Smooth muscle cell (in vitro differentiated cells): ENCODE data around the gene SERPINE2. TPM values are rescaled to one million over a fixed set of nuclear protein-coding genes. Genes with fewer than 3 reads are reported as not detected.
A peak's percentile ranks its signal among the peaks of the same experiment; 100 is the strongest.

Source experiments
- DNase-seq: peaks from one replicate; lab custom pipeline; 2025; ENCODE audit not compliant: unreplicated experiment; lab: John Stamatoyannopoulos, UW
- H2AFZ ChIP-seq: fragments of 200-600 bp; sonication (generic); 2 replicates; pipeline ENCODE4 v1.6.0; 2016; ENCODE audit warnings: antibody characterized with exemption, low read depth, mild to moderate bottlenecking
- H3F3A ChIP-seq: fragments of 200-600 bp; sonication (generic); 2 replicates; pipeline ENCODE4 v1.6.0; 2017; ENCODE audit warnings: antibody characterized with exemption, low read depth
- H3K27ac ChIP-seq: fragments of 200-600 bp; sonication (generic); 2 replicates; pipeline ENCODE4 v1.5.1; 2016; ENCODE audit warnings: low read depth, mild to moderate bottlenecking
- H3K27me3 ChIP-seq: fragments of 200-600 bp; sonication (generic); 2 replicates; pipeline ENCODE4 v1.6.1; 2016; ENCODE audit warnings: low read depth, mild to moderate bottlenecking
- H3K36me3 ChIP-seq: fragments of 200-600 bp; sonication (generic); 2 replicates; pipeline ENCODE4 v1.5.1; 2016; ENCODE audit warnings: low read depth
- H3K4me1 ChIP-seq: fragments of 200-600 bp; sonication (generic); 2 replicates; pipeline ENCODE4 v1.5.1; 2016; ENCODE audit warnings: low read depth
- H3K4me2 ChIP-seq: fragments of 200-600 bp; sonication (generic); 2 replicates; pipeline ENCODE4 v1.6.0; 2016; ENCODE audit warnings: mild to moderate bottlenecking
- H3K4me3 ChIP-seq: fragments of 200-600 bp; sonication (generic); 2 replicates; pipeline ENCODE4 v1.5.1; 2016; ENCODE audit warnings: mild to moderate bottlenecking
- H3K79me2 ChIP-seq: fragments of 200-600 bp; sonication (generic); 2 replicates; pipeline ENCODE4 v1.6.0; 2016; ENCODE audit warnings: low read depth, mild to moderate bottlenecking
- H3K9ac ChIP-seq: fragments of 200-600 bp; sonication (generic); 2 replicates; pipeline ENCODE4 v1.6.0; 2016; ENCODE audit warnings: low read depth
- H3K9me3 ChIP-seq: fragments of 200-600 bp; sonication (generic); replicated peaks from 2 replicates; pipeline ENCODE4 v1.5.1; 2016; ENCODE audit warnings: low read depth
- H4K20me1 ChIP-seq: fragments of 200-600 bp; sonication (generic); 2 replicates; pipeline ENCODE4 v1.6.0; 2016; ENCODE audit warnings: low read depth
- WGBS: methylation state at CpG from one replicate; pipeline ENCODE4 v1.1.7; 2016; ENCODE audit warnings: low lambda C conversion rate; 5-methylcytosine and 5-hydroxymethylcytosine counted together
- polyA plus RNA-seq: library from polyadenylated mRNA; unstranded; fragments of >200 nt; fragmentation: Nextera tagmentation; extraction: Ambion mirVana; gene quantifications from 2 replicates; pipeline ENCODE4 v1.2.1, GENCODE V29; 2016
- total RNA-seq: library from RNA; depleted of rRNA; stranded (reverse); fragments of >200 nt; gene quantifications from 2 replicates; pipeline ENCODE4 v1.2.3, GENCODE V29; 2014
- TF ChIP-seq, protein P1 (sequence below): fragments of 200-600 bp; sonication (generic); IDR thresholded peaks from 2 replicates; pipeline ENCODE4 v1.5.1; 2017; ENCODE audit warnings: borderline replicate concordance, mild to moderate bottlenecking, antibody characterized with exemption; ENCODE audit not compliant: insufficient read depth, poor library complexity, severe bottlenecking

SERPINE2 gene
- total and polyA plus RNA-seq, 2 experiments from 2014 or later, result 2,183 to 3,094 TPM

DNA sequence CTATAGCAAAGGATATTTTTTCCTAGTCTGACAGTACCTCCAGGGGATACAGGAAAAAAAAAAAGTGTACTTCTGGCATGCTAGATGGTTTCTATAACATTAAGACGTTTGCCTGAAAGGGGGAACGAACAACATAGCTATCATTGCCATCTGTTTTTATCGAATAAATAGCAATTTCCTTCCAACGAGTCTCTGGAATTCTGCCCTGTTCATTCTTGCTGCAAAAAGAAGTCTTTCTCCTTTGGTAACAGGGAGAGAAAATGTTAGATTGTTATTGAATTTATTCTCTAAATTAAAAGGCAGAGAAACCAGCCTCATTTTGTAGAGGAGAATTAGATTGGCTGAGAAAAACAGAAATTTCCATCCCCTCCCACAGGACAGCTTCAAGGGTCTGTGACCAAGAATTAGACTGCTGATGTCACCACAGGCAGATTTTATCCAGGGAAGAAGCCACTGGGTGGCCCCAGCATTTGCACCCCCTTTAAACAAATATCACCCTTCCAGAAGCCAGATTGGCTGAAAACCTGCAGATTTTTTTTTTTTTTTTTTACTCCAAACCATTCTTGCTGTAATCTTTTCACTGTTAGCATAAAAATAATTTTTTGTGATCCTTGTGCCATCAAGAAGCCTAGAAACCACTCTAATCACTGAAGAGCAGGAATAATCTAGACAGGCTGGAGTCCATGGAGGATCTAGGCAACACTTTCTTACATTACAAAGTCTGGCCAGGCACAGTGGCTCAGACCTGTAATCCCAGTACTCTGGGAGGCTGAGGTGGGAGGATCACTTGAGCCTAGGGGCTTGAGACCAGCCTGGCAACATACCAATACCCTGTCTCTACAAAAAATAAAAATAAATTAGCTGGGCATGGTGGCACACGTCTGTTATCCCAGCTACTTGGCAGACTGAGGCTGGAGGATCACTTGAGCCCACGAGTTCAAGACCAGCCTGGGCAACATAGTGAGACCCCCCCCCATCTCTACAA is 106.0 kb downstream of the SERPINE2 start:
- Histone ChIP-seq H3K36me3 (no peaks in the 10 kb centered on the region), H3K79me2 (peaks cover 85% of the 10 kb centered on the region), H3K4me1 (peaks cover 17% of the 10 kb centered on the region), H3K9ac (no peak overlapping the region), H3F3A (no peaks in the 10 kb centered on the region), H3K4me2 (no peak overlapping the region), H3K27me3 (no peaks in the 10 kb centered on the region), H3K9me3 (no peaks in the 10 kb centered on the region), H4K20me1 (peaks cover 92% of the 10 kb centered on the region), H3K4me3 (no peak overlapping the region), H2AFZ (no peak overlapping the region), H3K27ac (no peak overlapping the region)
- WGBS, result 85% methylated on average over 6 of the region's 6 CpGs
- no peak for DNase-seq
- TF ChIP-seq, protein P1, sequence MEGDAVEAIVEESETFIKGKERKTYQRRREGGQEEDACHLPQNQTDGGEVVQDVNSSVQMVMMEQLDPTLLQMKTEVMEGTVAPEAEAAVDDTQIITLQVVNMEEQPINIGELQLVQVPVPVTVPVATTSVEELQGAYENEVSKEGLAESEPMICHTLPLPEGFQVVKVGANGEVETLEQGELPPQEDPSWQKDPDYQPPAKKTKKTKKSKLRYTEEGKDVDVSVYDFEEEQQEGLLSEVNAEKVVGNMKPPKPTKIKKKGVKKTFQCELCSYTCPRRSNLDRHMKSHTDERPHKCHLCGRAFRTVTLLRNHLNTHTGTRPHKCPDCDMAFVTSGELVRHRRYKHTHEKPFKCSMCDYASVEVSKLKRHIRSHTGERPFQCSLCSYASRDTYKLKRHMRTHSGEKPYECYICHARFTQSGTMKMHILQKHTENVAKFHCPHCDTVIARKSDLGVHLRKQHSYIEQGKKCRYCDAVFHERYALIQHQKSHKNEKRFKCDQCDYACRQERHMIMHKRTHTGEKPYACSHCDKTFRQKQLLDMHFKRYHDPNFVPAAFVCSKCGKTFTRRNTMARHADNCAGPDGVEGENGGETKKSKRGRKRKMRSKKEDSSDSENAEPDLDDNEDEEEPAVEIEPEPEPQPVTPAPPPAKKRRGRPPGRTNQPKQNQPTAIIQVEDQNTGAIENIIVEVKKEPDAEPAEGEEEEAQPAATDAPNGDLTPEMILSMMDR, result no peak

DNA sequence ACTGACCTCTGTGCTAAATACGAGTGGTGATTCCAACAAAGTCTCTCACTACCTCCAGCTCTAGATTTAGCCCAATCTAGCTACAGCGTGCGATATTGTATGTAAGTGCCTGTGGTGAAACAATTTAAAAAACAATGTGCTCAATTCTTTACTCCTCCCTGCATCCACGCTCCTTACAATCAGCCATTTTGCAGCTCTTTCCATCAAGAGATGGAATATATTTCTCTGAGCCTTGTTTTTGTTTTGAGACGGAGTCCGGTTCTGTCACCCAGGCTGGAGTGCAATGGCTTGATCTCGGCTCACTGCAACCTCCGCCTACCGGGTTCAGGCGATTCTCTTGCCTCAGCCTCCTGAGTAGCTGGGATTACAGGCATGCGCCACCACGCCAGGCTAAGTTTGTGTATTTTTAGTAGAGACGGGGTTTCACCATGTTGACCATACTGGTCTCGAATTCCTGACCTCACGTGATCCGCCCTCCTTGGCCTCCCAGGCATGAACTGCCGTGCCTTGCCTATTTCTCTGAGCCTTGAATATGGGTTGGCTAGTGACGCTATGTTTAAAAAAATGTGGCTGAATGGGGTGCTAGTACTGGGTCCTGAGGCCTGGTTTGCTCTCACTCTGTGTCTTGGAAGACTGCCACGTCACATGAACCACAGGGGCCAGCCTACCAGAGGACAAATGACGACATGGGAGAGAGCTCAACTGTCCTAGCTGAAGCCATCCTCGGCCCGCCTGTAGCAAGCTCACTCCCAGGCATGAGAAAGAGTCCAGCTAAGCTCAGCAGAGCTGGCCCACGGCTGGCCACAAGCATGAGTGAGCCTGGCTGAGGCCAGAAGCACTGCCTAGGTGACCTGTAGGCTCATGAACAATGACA is 108.7 kb downstream of the SERPINE2 start:
- Histone ChIP-seq H3K27me3 (no peaks in the 10 kb centered on the region), H3K27ac (peak overlapping the region; percentile 32), H3K4me3 (no peak overlapping the region), H4K20me1 (peaks cover 74% of the 10 kb centered on the region), H3K9me3 (no peaks in the 10 kb centered on the region), H3F3A (no peaks in the 10 kb centered on the region), H2AFZ (no peak overlapping the region), H3K4me2 (no peak overlapping the region), H3K79me2 (peaks cover 84% of the 10 kb centered on the region), H3K36me3 (no peaks in the 10 kb centered on the region), H3K4me1 (no peaks in the 10 kb centered on the region), H3K9ac (no peak overlapping the region)
- DNase-seq, result no peak
- 71% methylated on average over 23 of the region's 23 CpGs for WGBS
- TF ChIP-seq, protein P1, result no peak

DNA sequence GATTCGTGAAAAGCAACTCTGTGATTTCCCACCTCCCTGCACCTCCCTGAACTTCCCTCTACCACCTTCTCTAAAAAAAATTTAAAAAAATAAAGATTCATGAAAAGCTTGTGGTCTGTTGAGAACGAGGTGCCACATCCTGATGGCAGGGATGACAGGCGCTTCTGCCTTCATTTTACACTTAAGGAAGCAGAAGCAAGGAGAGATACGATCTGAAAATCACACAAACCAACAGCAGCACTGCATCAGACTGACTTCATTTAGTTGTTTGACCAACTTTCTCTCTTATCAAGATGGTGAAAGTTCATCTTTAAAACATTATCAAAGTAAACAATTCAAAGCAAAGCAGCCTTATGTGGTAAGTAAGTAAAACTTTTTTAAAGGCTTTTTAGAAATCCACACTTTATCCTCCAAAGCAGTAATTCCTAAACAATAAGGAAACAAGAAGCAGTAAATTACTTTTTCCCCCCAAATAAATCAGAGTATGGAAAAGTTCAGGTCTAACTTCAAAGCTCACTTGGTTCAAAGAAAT is 109.4 kb downstream of the SERPINE2 start:
- WGBS, result 58% methylated on average over 4 of the region's 4 CpGs
- Histone ChIP-seq H3K27ac (peak overlapping the region; percentile 32), H3K4me3 (no peak overlapping the region), H3K9me3 (no peaks in the 10 kb centered on the region), H3K9ac (no peak overlapping the region), H3K27me3 (no peaks in the 10 kb centered on the region), H3K79me2 (peaks cover 84% of the 10 kb centered on the region), H3K36me3 (no peaks in the 10 kb centered on the region), H2AFZ (no peak overlapping the region), H3K4me1 (no peaks in the 10 kb centered on the region), H3K4me2 (no peak overlapping the region), H4K20me1 (peaks cover 74% of the 10 kb centered on the region), H3F3A (no peaks in the 10 kb centered on the region)
- TF ChIP-seq, protein P1, result no peak
- DNase-seq, result no peak
